ENCODE measurements around the gene SIGLEC8.

DNA sequence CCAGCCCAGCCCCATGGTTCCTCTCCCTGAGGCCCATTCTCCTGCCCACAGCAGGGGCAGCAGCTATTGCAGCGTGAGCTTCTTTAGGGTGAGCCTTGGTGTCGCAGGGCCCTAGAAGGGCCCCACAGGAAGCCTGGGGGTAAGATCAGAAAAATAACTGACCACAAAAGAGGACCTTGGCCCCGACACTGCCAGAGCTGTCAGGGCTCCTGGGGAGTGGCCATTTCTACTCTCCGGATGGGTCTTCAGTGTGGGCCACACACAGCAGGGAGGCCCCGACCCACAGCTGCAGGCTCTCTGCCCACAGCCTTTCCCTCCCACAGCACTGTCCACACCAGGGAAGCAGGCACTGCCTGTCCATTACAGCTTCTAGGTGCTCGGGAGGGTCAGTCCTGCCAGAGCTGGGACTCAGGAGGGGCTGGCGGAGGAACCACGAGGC is 3.5 kb upstream of the SIGLEC8 start:
- TF ChIP-seq, protein P1, sequence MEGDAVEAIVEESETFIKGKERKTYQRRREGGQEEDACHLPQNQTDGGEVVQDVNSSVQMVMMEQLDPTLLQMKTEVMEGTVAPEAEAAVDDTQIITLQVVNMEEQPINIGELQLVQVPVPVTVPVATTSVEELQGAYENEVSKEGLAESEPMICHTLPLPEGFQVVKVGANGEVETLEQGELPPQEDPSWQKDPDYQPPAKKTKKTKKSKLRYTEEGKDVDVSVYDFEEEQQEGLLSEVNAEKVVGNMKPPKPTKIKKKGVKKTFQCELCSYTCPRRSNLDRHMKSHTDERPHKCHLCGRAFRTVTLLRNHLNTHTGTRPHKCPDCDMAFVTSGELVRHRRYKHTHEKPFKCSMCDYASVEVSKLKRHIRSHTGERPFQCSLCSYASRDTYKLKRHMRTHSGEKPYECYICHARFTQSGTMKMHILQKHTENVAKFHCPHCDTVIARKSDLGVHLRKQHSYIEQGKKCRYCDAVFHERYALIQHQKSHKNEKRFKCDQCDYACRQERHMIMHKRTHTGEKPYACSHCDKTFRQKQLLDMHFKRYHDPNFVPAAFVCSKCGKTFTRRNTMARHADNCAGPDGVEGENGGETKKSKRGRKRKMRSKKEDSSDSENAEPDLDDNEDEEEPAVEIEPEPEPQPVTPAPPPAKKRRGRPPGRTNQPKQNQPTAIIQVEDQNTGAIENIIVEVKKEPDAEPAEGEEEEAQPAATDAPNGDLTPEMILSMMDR (IDR thresholded peaks at IDR 0.05), result no peak
- no peak for TF ChIP-seq POLR2A (IDR thresholded peaks at IDR 0.05)
